MCF 10A (cell line): Measurements from ENCODE around the gene GBA2. TPM values are rescaled to one million over a fixed set of nuclear protein-coding genes. Genes with fewer than 3 reads are reported as not detected.

Source experiments
- BruUV-seq: library from RNA; stranded (reverse); fragments of 400-500 nt; replicated peaks from 2 replicates; lab custom pipeline; 2021; lab: Mats Ljungman, UMichigan
- CTCF ChIA-PET: fragments of 300-600 bp; sonication (Branson Sonifier 250); formaldehyde crosslinking; extraction: SDS; loops from one replicate; lab custom pipeline; 2021; ENCODE audit warnings: antibody characterized with exemption, inconsistent platforms; lab: Yijun Ruan, JAX
- POLR2A ChIA-PET: fragments of 300-600, 350-650 bp; sonication (Branson Sonifier 250); formaldehyde crosslinking; extraction: SDS; loops from one replicate; lab custom pipeline; 2020; ENCODE audit warnings: antibody characterized with exemption, inconsistent platforms; lab: Yijun Ruan, JAX
- DNase-seq: peaks from one replicate; pipeline ENCODE4 v3.0.0-alpha.2; 2018; ENCODE audit not compliant: unreplicated experiment
- H3K27ac Mint-ChIP-seq: one replicate; pipeline ENCODE4 v1.8.0; 2022; ENCODE audit warnings: mild to moderate bottlenecking, low read depth, mixed read lengths; ENCODE audit not compliant: unreplicated experiment
- H3K27me3 Mint-ChIP-seq: one replicate; pipeline ENCODE4 v1.8.0; 2022; ENCODE audit warnings: mixed read lengths; ENCODE audit not compliant: insufficient read depth, unreplicated experiment
- H3K36me3 Mint-ChIP-seq: one replicate; pipeline ENCODE4 v1.8.0; 2022; ENCODE audit warnings: mild to moderate bottlenecking, moderate library complexity, mixed read lengths; ENCODE audit not compliant: insufficient read depth, unreplicated experiment
- H3K4me1 Mint-ChIP-seq: one replicate; pipeline ENCODE4 v1.8.0; 2022; ENCODE audit warnings: mixed read lengths; ENCODE audit not compliant: insufficient read depth, unreplicated experiment
- H3K4me3 Mint-ChIP-seq: one replicate; pipeline ENCODE4 v1.8.0; 2022; ENCODE audit warnings: mild to moderate bottlenecking, moderate library complexity, mixed read lengths; ENCODE audit not compliant: unreplicated experiment
- H3K9me3 Mint-ChIP-seq: one replicate; pipeline ENCODE4 v1.8.0; 2022; ENCODE audit warnings: mixed read lengths; ENCODE audit not compliant: unreplicated experiment
- CTCF ChIP-seq: fragments of 200-600 bp; IDR thresholded peaks from one replicate; pipeline ENCODE4 v1.8.0; 2022; ENCODE audit warnings: antibody characterized with exemption, mild to moderate bottlenecking; ENCODE audit not compliant: unreplicated experiment
- intact Hi-C: fragments of 100-400 bp; cut with micrococcal nuclease; formaldehyde crosslinking; loops from 2 replicates; pipeline ENCODE4 v1.14.1; 2022
- total RNA-seq: library from RNA; stranded (reverse); gene quantifications from 2 replicates; pipeline ENCODE4 v1.2.3, GENCODE V29; 2022

Gene GBA2
- total RNA-seq, 1 experiment from 2014 or later = 51.3 TPM

- CTCF ChIA-PET = interaction anchor here (0.6 to 3.8 kb wide), 44 partner anchors 9 to 265 kb away, joined by 3 to 63 read pairs (median 6); partner anchors contain the start of genes HINT2 and SPAG8
- POLR2A ChIA-PET = interaction anchor here (0.6 to 1.5 kb wide), 6 partner anchors 9 to 185 kb away, joined by 3 to 4 read pairs (median 3); partner anchors contain the start of gene SPAG8
- no TSS peak for BruUV-seq
- intact Hi-C loops = loop anchor here (5.0 kb wide), 1 partner anchor 57 kb away; the partner anchor contains the start of genes CREB3 and TLN1
- Mint-ChIP-seq H3K4me3 (no peak overlapping the region), H3K9me3 (no peaks in the 10 kb centered on the region), H3K27ac (no peak overlapping the region), H3K27me3 (no peaks in the 10 kb centered on the region), H3K4me1 (no peaks in the 10 kb centered on the region), H3K36me3 (peaks cover 15% of the 10 kb centered on the region)
- no peak for TF ChIP-seq CTCF
- no peak for DNase-seq
These were observed 40.5 kb upstream of the GBA2 start for GRCh38 chr9:35789541-35789940.

GRCh38 chr9:35783418-35783817, 34.4 kb upstream of the GBA2 start:
- Mint-ChIP-seq H3K4me3 (no peak overlapping the region), H3K4me1 (no peaks in the 10 kb centered on the region), H3K27ac (no peak overlapping the region), H3K36me3 (peaks cover 24% of the 10 kb centered on the region), H3K27me3 (no peaks in the 10 kb centered on the region), H3K9me3 (no peaks in the 10 kb centered on the region)
- intact Hi-C loops = loop anchor here (5.0 kb wide), 1 partner anchor 36 kb away; the partner anchor contains the start of genes GBA2 and RGP1
- DNase-seq = no peak
- POLR2A ChIA-PET = interaction anchor here (0.6 kb wide), 2 partner anchors 31 to 134 kb away, joined by 3 to 4 read pairs; no protein-coding TSS in a partner anchor
- BruUV-seq = no TSS peak
- TF ChIP-seq CTCF = no peak
- CTCF ChIA-PET = interaction anchor here (1.0 kb wide), 1 partner anchor 42 kb away, joined by 3 read pairs; no protein-coding TSS in a partner anchor

GRCh38 chr9:35781066-35781465, 32.0 kb upstream of the GBA2 start:
- Mint-ChIP-seq H3K27me3 (no peaks in the 10 kb centered on the region), H3K36me3 (peaks cover 22% of the 10 kb centered on the region), H3K4me1 (no peaks in the 10 kb centered on the region), H3K9me3 (no peaks in the 10 kb centered on the region), H3K4me3 (no peak overlapping the region), H3K27ac (no peak overlapping the region)
- BruUV-seq = no TSS peak
- TF ChIP-seq CTCF = no peak
- POLR2A ChIA-PET = no interaction called here
- intact Hi-C loops = loop anchor here (5.0 kb wide), 1 partner anchor 34 kb away; the partner anchor contains the start of genes GBA2 and RGP1
- DNase-seq = no peak
- CTCF ChIA-PET = interaction anchor here (0.8 to 1.4 kb wide), 3 partner anchors 8 to 44 kb away, joined by 3 to 9 read pairs (median 3); no protein-coding TSS in a partner anchor

GRCh38 chr9:35778496-35778895, 29.5 kb upstream of the GBA2 start:
- Mint-ChIP-seq H3K27me3 (no peaks in the 10 kb centered on the region), H3K36me3 (peaks cover 13% of the 10 kb centered on the region), H3K27ac (no peak overlapping the region), H3K4me1 (no peaks in the 10 kb centered on the region), H3K4me3 (no peak overlapping the region), H3K9me3 (no peaks in the 10 kb centered on the region)
- CTCF ChIA-PET = interaction anchor here (1.1 to 3.3 kb wide), 5 partner anchors 10 to 177 kb away, joined by 3 to 20 read pairs (median 5); no protein-coding TSS in a partner anchor
- no TSS peak for BruUV-seq
- no peak for DNase-seq
- no peak for TF ChIP-seq CTCF
- intact Hi-C loops = no loop called here
- POLR2A ChIA-PET = interaction anchor here (0.7 to 1.7 kb wide), 3 partner anchors 9 to 17 kb away, joined by 3 to 5 read pairs (median 5); no protein-coding TSS in a partner anchor
